Loucy (cell line): ENCODE results near the gene SCNM1.

Experiments
- H2AFZ ChIP-seq: fragments of 200-600 bp; sonication (generic); 2 replicates; pipeline ENCODE4 v1.6.0; 2016; ENCODE audit warnings: antibody characterized with exemption, mild to moderate bottlenecking, low read length, moderate library complexity
- H3F3A ChIP-seq: fragments of 200-600 bp; 2 replicates; pipeline ENCODE4 v1.6.0; 2016; ENCODE audit warnings: antibody characterized with exemption, low read depth, mild to moderate bottlenecking
- H3K27me3 ChIP-seq: fragments of 200-600 bp; sonication (generic); 2 replicates; pipeline ENCODE4 v1.6.1; 2014; ENCODE audit warnings: low read length, mild to moderate bottlenecking; ENCODE audit not compliant: insufficient read depth, poor library complexity, severe bottlenecking
- H3K36me3 ChIP-seq: fragments of 200-600 bp; sonication (generic); 2 replicates; pipeline ENCODE4 v1.6.1; 2016; ENCODE audit warnings: low read length; ENCODE audit not compliant: insufficient read depth
- H3K4me1 ChIP-seq: fragments of 200-600 bp; sonication (generic); 2 replicates; pipeline ENCODE4 v1.5.1; 2014; ENCODE audit warnings: low read length, mild to moderate bottlenecking; ENCODE audit not compliant: insufficient read depth, poor library complexity, severe bottlenecking
- H3K4me2 ChIP-seq: fragments of 200-600 bp; sonication (generic); 2 replicates; pipeline ENCODE4 v1.6.0; 2014; ENCODE audit warnings: antibody characterized with exemption, low read length, low read depth, mild to moderate bottlenecking; ENCODE audit not compliant: poor library complexity, severe bottlenecking
- H3K4me3 ChIP-seq: fragments of 200-600 bp; sonication (generic); 2 replicates; pipeline ENCODE4 v1.5.1; 2014; ENCODE audit warnings: low read length, mild to moderate bottlenecking, mixed read lengths; ENCODE audit not compliant: poor library complexity, severe bottlenecking
- H3K79me2 ChIP-seq: fragments of 200-600 bp; sonication (generic); 2 replicates; pipeline ENCODE4 v1.6.1; 2014; ENCODE audit warnings: low read length; ENCODE audit not compliant: insufficient read depth
- H3K9ac ChIP-seq: fragments of 200-600 bp; sonication (generic); 2 replicates; pipeline ENCODE4 v1.6.0; 2014; ENCODE audit warnings: mild to moderate bottlenecking, low read depth, low read length, moderate library complexity; ENCODE audit not compliant: poor library complexity, severe bottlenecking
- H3K9me2 ChIP-seq: fragments of 200-600 bp; sonication (generic); replicated peaks from 2 replicates; pipeline ENCODE4 v1.6.1; 2016; ENCODE audit warnings: low read depth, low read length, mixed read lengths
- H3K9me3 ChIP-seq: fragments of 200-600 bp; sonication (generic); 2 replicates; pipeline ENCODE4 v1.6.1; 2014; ENCODE audit warnings: mild to moderate bottlenecking, antibody characterized with exemption, low read length, low read depth; ENCODE audit not compliant: insufficient read depth
- H4K20me1 ChIP-seq: fragments of 200-600 bp; sonication (generic); 2 replicates; pipeline ENCODE4 v1.6.0; 2014; ENCODE audit warnings: antibody characterized with exemption, low read length, mild to moderate bottlenecking; ENCODE audit not compliant: insufficient read depth, poor library complexity, severe bottlenecking
- CTCF ChIP-seq: fragments of 200-600 bp; sonication (generic); conservative IDR thresholded peaks from 2 replicates; pipeline ENCODE4 v1.5.1; 2014; ENCODE audit warnings: mild to moderate bottlenecking, antibody characterized with exemption, low read length
- EZH2phosphoT487 ChIP-seq: fragments of 200-600 bp; IDR thresholded peaks from 2 replicates; pipeline ENCODE4 v1.6.1; 2018; ENCODE audit warnings: antibody characterized with exemption, mild to moderate bottlenecking, moderate library complexity, borderline replicate concordance

Gene SCNM1

GRCh38 chr1:151189637-151190445 lies 23.9 kb downstream of the SCNM1 start, which contains the start of gene VPS72:
Gene VPS72, minus strand, starts transcription at chr1:151190197. Its CDS starts 76 bp downstream, at chr1:151190121.
- Histone ChIP-seq H3K9me3 (no peaks in the 10 kb centered on the region), H3K4me2 (peak within 1 kb of the TSS; percentile 88), H3K9ac (peak within 1 kb of the TSS; percentile 90), H3K4me3 (peak within 1 kb of the TSS; percentile 96), H4K20me1 (peaks cover 17% of the 10 kb centered on the region), H3F3A (no peaks in the 10 kb centered on the region; the same call in 1 of the 2 replicates), H3K4me1 (peaks cover 25% of the 10 kb centered on the region), H3K27me3 (no peaks in the 10 kb centered on the region), H2AFZ (peak within 1 kb of the TSS; percentile 75), H3K36me3 (peaks cover 8% of the 10 kb centered on the region; the same call in 1 of the 2 replicates), H3K9me2 (no peaks in the 10 kb centered on the region), H3K79me2 (peaks cover 37% of the 10 kb centered on the region)
- TF ChIP-seq EZH2phosphoT487 (no peak), CTCF (no peak)

- H3K4me1 ChIP-seq: peaks cover 21% of the 10 kb centered on the region
- H2AFZ ChIP-seq: no peak overlapping the region
- H3K36me3 ChIP-seq: no peaks in the 10 kb centered on the region
- H3K9me3 ChIP-seq: no peaks in the 10 kb centered on the region
- no peak for TF ChIP-seq EZH2phosphoT487
- TF ChIP-seq CTCF: no peak
- H3K79me2 ChIP-seq: peaks cover 29% of the 10 kb centered on the region
- no peaks in the 10 kb centered on the region for H3K9me2 ChIP-seq
- no peak overlapping the region for H3K4me3 ChIP-seq
- no peak overlapping the region for H3K4me2 ChIP-seq
- no peak overlapping the region for H3K9ac ChIP-seq
- H3K27me3 ChIP-seq: no peaks in the 10 kb centered on the region
- H4K20me1 ChIP-seq: peaks cover 17% of the 10 kb centered on the region
- H3F3A ChIP-seq: no peaks in the 10 kb centered on the region; the same call in 1 of the 2 replicates
These were observed 26.1 kb downstream of the SCNM1 start for GRCh38 chr1:151192047-151192446.

GRCh38 chr1:151193304-151193703 lies 27.4 kb downstream of the SCNM1 start:
- Histone ChIP-seq H3K36me3 (no peaks in the 10 kb centered on the region), H3K4me1 (peaks cover 15% of the 10 kb centered on the region), H3K4me2 (no peak overlapping the region), H3K9me3 (no peaks in the 10 kb centered on the region), H3K27me3 (no peaks in the 10 kb centered on the region), H3K4me3 (no peak overlapping the region), H2AFZ (no peak overlapping the region), H3K9me2 (no peaks in the 10 kb centered on the region), H3K79me2 (peaks cover 16% of the 10 kb centered on the region), H3F3A (no peaks in the 10 kb centered on the region; the same call in 1 of the 2 replicates), H4K20me1 (peaks cover 9% of the 10 kb centered on the region), H3K9ac (no peak overlapping the region)
- no peak for TF ChIP-seq CTCF
- TF ChIP-seq EZH2phosphoT487: no peak
